Prostate gland (tissue), 2 donors: Measurements from ENCODE around the gene NUP85.

ENCODE experiments used
- CTCF ChIP-seq, 4 experiments: fragments of 200-600 bp in 2 of 4; fragments of 450-650 bp in 2 of 4; sonication (generic) in 2 of 4; IDR thresholded peaks; 1 replicate in 3 of 4; 2 replicates in 1 of 4; pipeline ENCODE4 v1.5.1; 2016 to 2019; ENCODE audit warnings: antibody characterized with exemption in 4 of 4, mild to moderate bottlenecking in 2 of 4, moderate library complexity in 2 of 4
- POLR2A ChIP-seq: fragments of 450-650 bp; IDR thresholded peaks from one replicate; pipeline ENCODE4 v1.6.1; 2016; ENCODE audit warnings: antibody characterized with exemption, mild to moderate bottlenecking
- POLR2AphosphoS5 ChIP-seq: sonication (generic); formaldehyde crosslinking; IDR thresholded peaks from one replicate; pipeline ENCODE4 v1.6.1; 2017; ENCODE audit warnings: antibody characterized with exemption

DNA sequence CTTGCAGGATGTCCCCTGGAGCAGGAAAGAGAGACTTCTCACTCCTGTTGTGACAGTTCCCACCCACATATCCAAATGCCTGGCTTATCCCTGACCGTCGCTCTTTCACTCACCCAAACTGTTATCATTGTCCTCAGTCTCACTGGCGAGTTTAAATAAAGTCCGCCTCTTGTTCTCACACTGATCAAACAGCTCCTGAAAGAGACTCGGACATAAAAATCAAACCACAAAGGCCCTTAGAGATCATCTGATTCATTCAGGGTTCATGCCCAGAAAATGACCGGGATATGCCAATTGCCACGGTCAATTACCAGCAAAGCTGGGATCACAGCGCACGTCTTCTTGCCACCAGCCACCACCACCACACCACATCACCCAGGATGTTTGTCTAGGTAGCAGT, 36.0 kb downstream of the NUP85 start:
- TF ChIP-seq CTCF (IDR thresholded peaks at IDR 0.05) (no peak), POLR2AphosphoS5 (no peak), POLR2A (no peak)
